ENCODE results near the gene TMEM150C.

Gene TMEM150C

GRCh38 chr4:82508011-82508410, 53.8 kb downstream of the TMEM150C start:
- H3K4me3 ChIP-seq (ENCODE audit: low read depth, low read length) = no peak overlapping the region
- H3K9me3 ChIP-seq (ENCODE audit: control insufficient read depth, insufficient read depth, low read length) = no peaks in the 10 kb centered on the region
- H3K36me3 ChIP-seq (ENCODE audit: control insufficient read depth, insufficient read depth, low read length) = no peaks in the 10 kb centered on the region
- no peak overlapping the region for H3K9ac ChIP-seq (ENCODE audit: low read depth, low read length)
- H3K27me3 ChIP-seq (ENCODE audit: control insufficient read depth, insufficient read depth, low read length) = no peaks in the 10 kb centered on the region
- H3K4me1 ChIP-seq (ENCODE audit: control insufficient read depth, insufficient read depth, low read length) = no peaks in the 10 kb centered on the region

- peaks cover 15% of the 10 kb centered on the region for H3K4me1 ChIP-seq (ENCODE audit: control insufficient read depth, insufficient read depth, low read length)
- H3K4me3 ChIP-seq (ENCODE audit: low read depth, low read length) = no peak overlapping the region
- H3K9me3 ChIP-seq (ENCODE audit: control insufficient read depth, insufficient read depth, low read length) = no peaks in the 10 kb centered on the region
Measured at GRCh38 chr4:82501154-82501442, 60.7 kb downstream of the TMEM150C start.

DNA sequence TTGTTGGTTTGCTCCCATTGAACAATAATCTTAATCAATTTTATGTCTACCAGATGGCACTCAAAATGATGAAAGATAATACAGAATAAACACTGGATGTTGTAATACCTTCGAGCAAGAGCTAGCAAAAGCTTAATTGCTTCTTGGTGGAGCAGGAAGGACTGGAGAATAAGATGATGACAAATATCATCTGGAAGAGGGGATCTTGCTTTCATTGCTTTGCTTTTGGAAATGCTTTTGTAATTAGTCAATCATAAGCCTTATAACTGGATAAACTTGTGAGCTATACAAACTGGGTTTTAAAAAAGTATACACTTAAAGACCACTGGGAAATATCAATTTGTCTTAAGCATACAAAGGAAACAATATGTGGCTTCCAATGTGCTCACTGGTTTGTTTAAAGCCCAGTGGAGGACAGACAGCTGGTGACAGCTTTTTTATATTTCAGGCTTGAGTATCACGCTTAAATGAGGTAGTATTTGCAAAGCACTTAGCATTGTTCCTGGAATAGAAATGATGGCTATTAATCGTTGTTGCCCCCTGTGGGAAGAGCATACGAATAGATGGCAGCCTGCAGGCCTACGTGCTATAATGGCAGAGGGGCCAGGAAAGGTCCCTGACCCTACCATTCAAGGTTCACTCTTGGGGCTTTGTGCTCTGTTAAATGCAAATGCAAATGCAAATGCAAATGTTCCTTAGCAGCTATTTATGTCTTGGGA, 61.2 kb downstream of the TMEM150C start:
- H3K36me3 ChIP-seq (ENCODE audit: control insufficient read depth, insufficient read depth, low read length) = no peaks in the 10 kb centered on the region
- peaks cover 15% of the 10 kb centered on the region for H3K4me1 ChIP-seq (ENCODE audit: control insufficient read depth, insufficient read depth, low read length)
- H3K4me3 ChIP-seq (ENCODE audit: low read depth, low read length) = no peak overlapping the region
- H3K27me3 ChIP-seq (ENCODE audit: control insufficient read depth, insufficient read depth, low read length) = no peaks in the 10 kb centered on the region
- H3K9ac ChIP-seq (ENCODE audit: low read depth, low read length) = no peak overlapping the region
- no peaks in the 10 kb centered on the region for H3K9me3 ChIP-seq (ENCODE audit: control insufficient read depth, insufficient read depth, low read length)

More at GRCh38 chr4:82501154-82501442, 60.7 kb downstream of the TMEM150C start:
- Histone ChIP-seq H3K9ac (ENCODE audit: low read depth, low read length) (no peak overlapping the region), H3K36me3 (ENCODE audit: control insufficient read depth, insufficient read depth, low read length) (no peaks in the 10 kb centered on the region), H3K27me3 (ENCODE audit: control insufficient read depth, insufficient read depth, low read length) (no peaks in the 10 kb centered on the region)

DNA sequence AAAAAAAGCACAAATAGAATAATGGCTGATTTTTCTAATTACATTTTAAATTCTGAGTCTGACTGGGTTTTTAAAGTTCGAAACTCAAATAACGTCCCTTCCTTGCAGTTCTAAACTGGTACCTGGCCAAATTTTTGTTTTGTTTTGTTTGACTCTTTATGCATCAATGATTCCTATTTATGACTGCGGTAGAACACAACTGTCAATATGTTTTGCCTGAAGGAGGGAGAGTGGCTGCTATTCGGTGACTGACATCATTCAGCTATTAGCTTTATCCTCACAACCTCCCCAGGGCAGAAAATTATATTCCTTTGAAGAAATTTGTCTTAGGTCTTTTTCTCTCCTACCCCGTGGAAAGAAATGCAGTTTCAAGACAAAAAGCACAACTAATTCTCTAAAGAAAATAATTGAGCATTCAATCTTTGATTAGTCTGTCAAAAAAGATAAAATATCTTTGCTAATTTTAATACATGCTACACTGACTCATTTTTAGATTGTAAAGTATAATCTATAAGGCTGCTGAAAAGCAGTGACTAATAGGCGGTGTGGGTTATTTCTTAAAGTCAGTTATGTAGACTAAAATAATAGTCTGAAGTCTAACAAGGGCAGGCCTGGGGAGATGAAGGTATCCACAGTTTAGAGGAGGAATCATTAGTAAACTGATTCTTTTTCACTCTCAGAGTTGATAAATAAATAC, 61.9 kb downstream of the TMEM150C start:
- no peak overlapping the region for H3K9ac ChIP-seq (ENCODE audit: low read depth, low read length)

DNA sequence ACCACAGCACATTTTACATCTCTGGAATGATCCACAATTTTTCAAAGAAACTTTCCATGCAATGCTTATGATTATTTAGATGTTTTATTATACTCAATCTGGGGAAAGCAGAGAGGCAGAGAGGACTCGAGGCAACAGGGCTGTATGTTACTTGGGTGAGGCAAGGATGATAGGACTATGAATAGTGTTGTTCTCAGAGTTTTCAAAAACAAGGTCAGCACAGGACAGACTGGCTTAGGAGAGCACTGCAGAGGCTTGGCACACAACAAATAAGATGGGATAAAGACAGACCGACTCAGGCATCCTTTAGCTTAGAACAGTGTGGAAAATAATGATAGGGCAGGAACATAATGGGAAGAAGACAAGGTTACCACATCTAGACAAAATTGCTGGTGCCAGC, 65.4 kb downstream of the TMEM150C start:
- no peak overlapping the region for H3K4me3 ChIP-seq (ENCODE audit: low read depth, low read length)
- no peak overlapping the region for H3K9ac ChIP-seq (ENCODE audit: low read depth, low read length)
- no peaks in the 10 kb centered on the region for H3K36me3 ChIP-seq (ENCODE audit: control insufficient read depth, insufficient read depth, low read length)
- peaks cover 11% of the 10 kb centered on the region for H3K4me1 ChIP-seq (ENCODE audit: control insufficient read depth, insufficient read depth, low read length)
- H3K9me3 ChIP-seq (ENCODE audit: control insufficient read depth, insufficient read depth, low read length) = no peaks in the 10 kb centered on the region
- no peaks in the 10 kb centered on the region for H3K27me3 ChIP-seq (ENCODE audit: control insufficient read depth, insufficient read depth, low read length)

More for the DNA sequence above, 61.9 kb downstream of the TMEM150C start:
- Histone ChIP-seq H3K4me3 (ENCODE audit: low read depth, low read length) (no peak overlapping the region), H3K9me3 (ENCODE audit: control insufficient read depth, insufficient read depth, low read length) (no peaks in the 10 kb centered on the region), H3K4me1 (ENCODE audit: control insufficient read depth, insufficient read depth, low read length) (peaks cover 15% of the 10 kb centered on the region), H3K27me3 (ENCODE audit: control insufficient read depth, insufficient read depth, low read length) (no peaks in the 10 kb centered on the region), H3K36me3 (ENCODE audit: control insufficient read depth, insufficient read depth, low read length) (no peaks in the 10 kb centered on the region)

GRCh38 chr4:82495666-82496065, 66.1 kb downstream of the TMEM150C start:
- H3K4me1 ChIP-seq (ENCODE audit: control insufficient read depth, insufficient read depth, low read length) = peaks cover 4% of the 10 kb centered on the region
- no peaks in the 10 kb centered on the region for H3K36me3 ChIP-seq (ENCODE audit: control insufficient read depth, insufficient read depth, low read length)
- H3K9me3 ChIP-seq (ENCODE audit: control insufficient read depth, insufficient read depth, low read length) = no peaks in the 10 kb centered on the region
- no peak overlapping the region for H3K9ac ChIP-seq (ENCODE audit: low read depth, low read length)
- no peaks in the 10 kb centered on the region for H3K27me3 ChIP-seq (ENCODE audit: control insufficient read depth, insufficient read depth, low read length)
- no peak overlapping the region for H3K4me3 ChIP-seq (ENCODE audit: low read depth, low read length)

DNA sequence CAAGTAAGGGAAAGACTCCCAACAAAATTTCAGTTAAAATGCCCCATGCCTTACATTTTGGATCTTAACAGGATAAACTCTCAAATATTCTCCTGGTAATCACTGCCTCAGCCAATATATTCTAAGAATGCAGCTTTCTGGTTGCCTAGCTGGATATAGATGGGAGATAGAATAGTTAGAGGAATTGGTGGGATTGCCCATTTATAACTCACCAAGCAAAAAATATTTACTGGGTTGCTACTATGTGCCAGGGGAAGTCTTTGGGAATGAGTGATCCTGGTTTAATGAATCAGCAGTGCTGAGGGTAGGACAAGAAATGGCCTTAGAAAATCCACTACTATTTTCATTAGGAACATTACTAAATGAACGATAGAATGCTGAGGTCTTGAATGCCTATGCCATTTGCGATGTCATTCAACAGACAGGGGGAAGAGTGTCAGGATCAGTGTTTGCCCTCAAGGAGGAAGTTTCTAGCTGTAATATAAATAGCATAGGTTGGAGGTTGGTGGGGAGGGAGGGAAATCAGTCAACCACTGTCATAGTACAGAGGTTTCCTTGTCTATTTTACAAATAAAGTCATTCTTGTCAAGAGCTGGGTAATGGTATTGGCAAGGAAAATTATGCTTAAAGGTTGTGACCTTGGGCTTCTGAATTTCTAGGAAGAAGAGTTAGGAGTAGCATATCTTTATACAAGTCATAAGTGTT, 67.9 kb downstream of the TMEM150C start:
- H3K9ac ChIP-seq (ENCODE audit: low read depth, low read length) = no peak overlapping the region
- no peaks in the 10 kb centered on the region for H3K4me1 ChIP-seq (ENCODE audit: control insufficient read depth, insufficient read depth, low read length)
- no peak overlapping the region for H3K4me3 ChIP-seq (ENCODE audit: low read depth, low read length)
- no peaks in the 10 kb centered on the region for H3K27me3 ChIP-seq (ENCODE audit: control insufficient read depth, insufficient read depth, low read length)
- H3K9me3 ChIP-seq (ENCODE audit: control insufficient read depth, insufficient read depth, low read length) = no peaks in the 10 kb centered on the region
- H3K36me3 ChIP-seq (ENCODE audit: control insufficient read depth, insufficient read depth, low read length) = no peaks in the 10 kb centered on the region

GRCh38 chr4:82491251-82491960, 70.4 kb downstream of the TMEM150C start:
- H3K9me3 ChIP-seq (ENCODE audit: control insufficient read depth, insufficient read depth, low read length) = no peaks in the 10 kb centered on the region
- H3K9ac ChIP-seq (ENCODE audit: low read depth, low read length) = no peak overlapping the region
- no peaks in the 10 kb centered on the region for H3K36me3 ChIP-seq (ENCODE audit: control insufficient read depth, insufficient read depth, low read length)
- H3K4me3 ChIP-seq (ENCODE audit: low read depth, low read length) = no peak overlapping the region
- H3K4me1 ChIP-seq (ENCODE audit: control insufficient read depth, insufficient read depth, low read length) = no peaks in the 10 kb centered on the region
- no peaks in the 10 kb centered on the region for H3K27me3 ChIP-seq (ENCODE audit: control insufficient read depth, insufficient read depth, low read length)

DNA sequence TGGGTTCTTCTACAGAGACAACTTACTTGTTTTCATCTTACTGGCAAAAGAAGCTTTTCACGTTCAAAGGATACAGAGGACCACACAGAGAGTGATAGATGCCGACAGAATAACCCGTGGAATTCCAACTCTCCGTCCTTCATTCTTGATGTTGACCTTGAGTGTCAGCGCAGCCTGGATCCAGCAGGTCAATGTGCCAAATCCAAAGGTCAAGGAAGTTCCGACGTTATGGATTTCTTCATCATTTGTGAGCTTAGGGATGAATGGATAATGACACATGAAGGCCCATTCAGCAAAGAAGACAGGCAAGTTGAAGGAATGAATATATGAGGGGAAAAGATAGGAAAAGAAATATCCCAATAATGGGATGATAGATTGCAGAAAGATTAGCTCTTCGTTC, 71.8 kb downstream of the TMEM150C start:
- H3K4me1 ChIP-seq (ENCODE audit: control insufficient read depth, insufficient read depth, low read length) = no peaks in the 10 kb centered on the region
- no peak overlapping the region for H3K9ac ChIP-seq (ENCODE audit: low read depth, low read length)
- no peak overlapping the region for H3K4me3 ChIP-seq (ENCODE audit: low read depth, low read length)
- H3K27me3 ChIP-seq (ENCODE audit: control insufficient read depth, insufficient read depth, low read length) = no peaks in the 10 kb centered on the region
- H3K36me3 ChIP-seq (ENCODE audit: control insufficient read depth, insufficient read depth, low read length) = no peaks in the 10 kb centered on the region
- H3K9me3 ChIP-seq (ENCODE audit: control insufficient read depth, insufficient read depth, low read length) = no peaks in the 10 kb centered on the region

GRCh38 chr4:82489076-82489475, 72.7 kb downstream of the TMEM150C start:
- no peaks in the 10 kb centered on the region for H3K27me3 ChIP-seq (ENCODE audit: control insufficient read depth, insufficient read depth, low read length)
- H3K4me1 ChIP-seq (ENCODE audit: control insufficient read depth, insufficient read depth, low read length) = peaks cover 2% of the 10 kb centered on the region
- no peaks in the 10 kb centered on the region for H3K9me3 ChIP-seq (ENCODE audit: control insufficient read depth, insufficient read depth, low read length)
- H3K9ac ChIP-seq (ENCODE audit: low read depth, low read length) = no peak overlapping the region
- H3K36me3 ChIP-seq (ENCODE audit: control insufficient read depth, insufficient read depth, low read length) = no peaks in the 10 kb centered on the region
- H3K4me3 ChIP-seq (ENCODE audit: low read depth, low read length) = no peak overlapping the region

GRCh38 chr4:82484996-82485783, 76.6 kb downstream of the TMEM150C start:
- Histone ChIP-seq H3K36me3 (ENCODE audit: control insufficient read depth, insufficient read depth, low read length) (no peaks in the 10 kb centered on the region), H3K9ac (ENCODE audit: low read depth, low read length) (no peak overlapping the region), H3K4me1 (ENCODE audit: control insufficient read depth, insufficient read depth, low read length) (peaks cover 2% of the 10 kb centered on the region), H3K27me3 (ENCODE audit: control insufficient read depth, insufficient read depth, low read length) (no peaks in the 10 kb centered on the region), H3K9me3 (ENCODE audit: control insufficient read depth, insufficient read depth, low read length) (no peaks in the 10 kb centered on the region), H3K4me3 (ENCODE audit: low read depth, low read length) (no peak overlapping the region)
